HG03442 (cell line): ENCODE data around the gene GATD1.

ENCODE experiments used
- ATAC-seq: cut with Tn5 transposase; IDR thresholded peaks from one replicate; pipeline ENCODE4 v1.9.1; 2021; ENCODE audit warnings: mild to moderate bottlenecking, moderate library complexity; ENCODE audit not compliant: unreplicated experiment

The GATD1 gene

GRCh38 chr11:796565-797295 lies 19.4 kb upstream of the GATD1 start:
- no peak for ATAC-seq

DNA sequence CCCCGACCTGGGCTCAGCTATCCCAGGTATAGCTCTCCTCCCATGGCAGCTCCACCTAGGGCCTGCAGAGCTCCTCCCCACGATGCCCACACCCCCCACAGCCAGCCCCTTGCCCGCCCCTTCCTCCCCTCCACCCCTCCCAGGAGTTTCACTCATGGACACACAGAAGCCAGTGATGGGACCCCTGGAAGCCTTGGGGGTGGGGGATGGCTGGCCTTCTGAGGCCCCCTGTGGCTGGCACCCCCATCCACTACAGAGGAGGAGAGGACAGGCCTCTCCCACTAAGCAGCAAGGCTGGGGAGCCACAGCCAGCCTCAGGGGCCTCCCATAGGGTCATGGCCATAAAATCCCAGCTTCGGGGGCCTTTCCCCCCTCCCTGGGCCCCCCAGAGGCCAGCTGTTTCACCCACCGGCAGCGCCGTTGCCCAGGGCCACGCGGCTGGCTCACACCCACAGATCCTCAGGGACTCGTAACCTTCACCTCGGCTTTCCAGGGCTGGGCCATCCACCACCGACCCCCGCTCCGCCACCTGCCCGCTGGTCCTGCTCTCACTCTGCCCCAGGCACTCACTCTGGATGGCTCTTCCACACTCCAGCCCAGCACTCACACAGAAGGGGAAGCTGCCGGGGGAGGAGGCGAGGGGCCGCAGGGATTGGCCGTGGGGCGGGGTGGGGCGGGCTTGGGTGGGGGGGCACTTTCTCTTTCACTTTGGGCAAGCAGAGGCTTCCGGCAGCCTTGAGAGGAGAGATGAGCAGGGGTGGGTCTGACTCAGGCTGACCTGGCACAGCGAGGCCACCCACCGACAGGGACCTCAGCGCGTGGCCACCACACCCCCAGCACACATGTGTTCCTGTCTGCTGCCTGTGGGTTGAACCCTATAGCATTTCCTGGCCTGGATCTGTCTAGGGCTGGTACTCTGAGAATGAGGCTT lies 18.6 kb upstream of the GATD1 start:
- no peak for ATAC-seq

DNA sequence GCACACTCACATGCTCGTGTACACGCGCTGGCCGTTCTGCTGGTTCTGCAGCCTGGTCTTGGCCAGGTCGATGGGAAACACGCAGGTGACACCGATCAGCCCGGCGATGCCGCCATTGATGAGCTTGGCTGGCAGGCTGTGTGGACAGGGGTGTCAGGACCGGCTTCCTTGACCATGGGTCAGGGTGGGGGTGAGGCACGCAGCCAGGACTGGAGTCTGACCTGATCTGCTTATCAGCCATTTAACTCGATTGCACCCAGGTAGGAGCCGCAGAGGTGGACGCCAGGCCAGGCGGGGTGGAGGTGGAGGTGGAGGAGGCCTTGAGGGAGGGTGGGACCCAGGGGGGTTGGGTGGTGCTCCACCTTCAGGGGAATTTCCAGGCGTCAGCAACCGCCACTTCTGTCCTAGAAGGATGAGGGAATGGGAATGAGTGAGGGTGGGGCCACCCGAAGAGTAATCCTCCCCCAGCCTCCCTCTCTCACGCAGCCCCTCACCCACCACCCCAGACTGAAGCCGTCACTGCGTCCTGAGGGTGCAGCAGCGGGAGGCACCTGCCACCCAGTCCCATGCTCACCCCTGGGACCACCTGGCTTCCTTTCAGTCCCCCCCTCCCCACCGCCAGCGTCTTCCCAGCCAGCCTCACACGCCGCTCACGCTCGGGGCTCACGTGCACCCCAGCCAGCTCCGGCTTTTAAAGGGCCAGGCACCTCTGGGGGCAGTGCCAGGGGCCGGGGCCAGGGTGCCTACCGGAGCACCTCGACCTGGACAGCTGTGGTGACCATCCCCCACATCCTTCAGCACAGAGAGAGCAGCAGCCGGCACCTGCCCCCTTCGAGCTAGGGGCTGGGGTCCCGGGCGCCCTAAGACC lies 17.7 kb upstream of the GATD1 start:
- no peak for ATAC-seq

GRCh38 chr11:794013-794765 lies 16.9 kb upstream of the GATD1 start:
- ATAC-seq, result no peak

DNA sequence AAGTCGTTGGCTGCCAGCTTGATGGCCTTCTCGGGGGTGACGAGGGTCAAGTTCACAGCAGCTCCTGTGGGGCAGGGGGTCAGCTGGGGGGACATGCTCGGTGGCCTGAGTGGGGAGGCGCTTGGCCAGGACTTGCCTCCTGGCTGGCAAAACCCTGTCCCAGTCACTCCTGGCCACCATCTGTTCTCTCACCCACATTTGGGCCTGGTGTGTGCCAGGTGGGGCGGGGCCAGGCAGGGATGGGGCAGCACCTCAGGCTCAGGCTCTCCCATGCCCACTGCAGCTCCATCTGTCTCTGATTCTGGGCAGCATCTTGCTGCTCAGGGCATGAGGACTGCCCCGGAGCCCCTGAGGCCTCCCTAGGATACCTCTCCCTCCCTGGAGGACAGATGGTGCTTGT lies 16.3 kb upstream of the GATD1 start:
- ATAC-seq, result no peak

GRCh38 chr11:792873-793272 lies 15.6 kb upstream of the GATD1 start:
- ATAC-seq, result no peak

DNA sequence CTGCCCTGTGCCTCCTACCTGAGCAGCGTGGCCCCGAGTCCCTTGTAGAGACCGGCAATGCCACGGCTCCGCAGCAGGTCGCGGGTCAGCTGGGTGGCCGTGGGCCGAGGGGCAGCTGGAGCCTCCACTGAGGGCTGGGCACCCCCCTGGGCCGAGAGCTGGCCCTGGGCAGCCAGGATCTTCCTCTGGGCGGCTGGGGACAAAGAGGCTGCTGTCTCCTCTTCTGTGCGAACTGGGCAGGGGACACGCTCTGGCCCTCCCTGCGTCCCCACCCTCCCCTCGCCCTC lies 15.2 kb upstream of the GATD1 start:
- ATAC-seq, result no peak

GRCh38 chr11:791658-792534 lies 14.6 kb upstream of the GATD1 start:
- no peak for ATAC-seq

DNA sequence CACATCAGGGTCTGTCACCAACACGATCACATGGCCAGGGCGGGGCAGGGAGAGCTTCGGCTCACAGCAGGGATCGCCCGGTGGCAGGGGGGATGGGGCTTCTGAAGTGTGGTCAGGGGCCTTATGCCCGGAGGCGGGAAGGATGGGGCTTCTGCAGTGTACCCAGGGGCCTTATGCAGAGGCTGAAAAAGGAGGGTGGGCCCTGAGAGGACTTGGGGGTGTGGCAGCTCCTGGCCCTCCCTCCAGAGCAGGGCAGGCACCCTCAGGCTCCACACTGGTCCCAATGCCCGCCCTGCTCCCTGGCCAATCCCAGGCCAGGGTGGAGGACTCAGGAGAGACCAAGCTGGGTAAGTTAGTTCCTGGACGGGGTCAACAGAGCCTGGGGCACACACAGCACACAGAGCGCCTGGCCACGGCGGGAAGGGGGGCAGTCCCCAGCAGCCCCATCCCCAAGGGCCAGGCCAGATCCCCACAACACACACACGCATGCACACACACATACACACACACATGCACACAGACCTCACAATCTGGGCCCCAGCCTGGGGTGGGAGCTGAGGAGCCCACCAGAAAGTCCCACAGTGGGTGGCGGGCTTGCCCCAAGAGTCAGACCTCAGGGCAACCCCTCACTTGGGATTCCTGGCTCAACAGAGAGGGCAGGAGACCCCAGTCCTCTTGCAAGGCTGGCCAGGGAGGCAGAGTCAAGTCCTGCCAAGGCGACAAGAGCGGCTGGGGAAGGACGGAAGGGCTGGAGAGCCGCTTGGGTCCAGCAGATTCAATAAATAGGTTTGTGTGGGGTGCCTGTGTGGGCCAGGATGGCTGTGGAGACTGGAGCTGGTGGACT lies 13.7 kb upstream of the GATD1 start:
- no peak for ATAC-seq

- no peak for ATAC-seq
Observed at GRCh38 chr11:789943-790342, 12.7 kb upstream of the GATD1 start, which contains the start of gene CEND1. Gene CEND1 (minus strand): TSS chr11:790090. CDS start chr11:788576, 1,514 bp downstream.

GRCh38 chr11:788953-789940 lies 12.0 kb upstream of the GATD1 start:
- ATAC-seq, result no peak

DNA sequence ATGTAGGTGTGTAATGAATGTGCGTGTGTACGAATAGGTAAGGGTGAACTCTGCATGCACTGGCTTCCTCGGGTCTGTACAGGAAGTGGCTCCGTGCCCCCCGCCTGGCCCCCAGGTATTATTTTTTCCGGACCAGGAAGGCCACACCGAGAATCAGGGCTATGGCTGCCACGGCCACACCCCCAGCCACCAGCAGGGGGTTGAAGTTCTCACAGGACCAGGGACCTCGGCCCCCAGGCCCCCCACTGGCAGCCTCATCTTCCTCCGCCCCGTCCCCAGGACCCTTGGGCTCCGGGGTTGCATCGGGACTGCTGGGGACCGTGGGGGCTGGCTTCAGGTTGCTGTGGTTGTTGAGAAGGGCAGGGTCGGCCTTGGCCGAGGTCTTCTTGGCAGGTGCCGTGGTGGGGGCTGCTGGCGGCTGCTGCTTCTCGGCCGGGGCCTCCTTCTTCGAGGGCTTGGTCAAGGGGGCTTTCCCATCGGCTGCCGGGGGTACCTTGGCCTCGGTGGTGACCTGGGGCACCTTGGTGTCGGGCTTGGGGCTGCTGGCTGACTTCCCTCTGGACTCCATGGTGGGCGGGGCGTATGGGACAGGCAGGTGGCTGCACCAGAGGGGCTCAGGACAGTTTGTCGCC lies 10.8 kb upstream of the GATD1 start:
- ATAC-seq, result no peak

DNA sequence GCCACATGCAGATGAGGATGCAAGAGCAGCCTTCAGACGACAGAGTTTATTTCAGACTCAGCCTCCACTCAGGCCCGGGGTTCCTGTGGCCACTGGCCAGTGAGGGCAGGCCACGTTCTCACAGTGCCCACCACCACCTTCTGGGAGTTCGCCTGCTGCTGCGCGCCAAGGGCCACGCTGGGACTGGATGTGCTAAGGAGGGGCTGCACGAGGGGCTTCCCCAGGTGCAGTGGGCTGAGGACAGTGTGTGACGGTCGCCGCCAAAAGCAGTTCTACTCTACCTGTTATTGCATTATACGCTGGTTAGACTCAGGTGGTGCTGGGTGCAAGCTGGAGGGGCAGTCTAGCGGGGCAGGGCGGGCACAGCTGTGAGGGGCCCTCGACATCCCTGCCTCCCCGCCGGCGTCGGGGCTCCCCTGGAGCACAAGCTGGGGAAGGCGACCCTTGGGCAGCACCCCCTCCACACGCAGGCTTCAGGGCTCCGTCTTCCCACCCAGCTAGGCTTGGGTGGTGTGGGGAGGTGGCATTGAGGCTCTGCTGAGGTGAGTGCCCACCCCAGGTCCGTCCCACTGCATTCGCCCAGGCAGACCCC lies 9.9 kb upstream of the GATD1 start:
- no peak for ATAC-seq

- no peak for ATAC-seq
Observed at GRCh38 chr11:786235-787083, 9.2 kb upstream of the GATD1 start.

GRCh38 chr11:783581-784015 lies 6.3 kb upstream of the GATD1 start:
- no peak for ATAC-seq
